Mesenchymal stem cell (in vitro differentiated cells and primary cell): Measurements from ENCODE around the gene INPP5E. TPM values are rescaled to one million over a fixed set of nuclear protein-coding genes. Genes with fewer than 3 reads are reported as not detected.

ENCODE experiments used
- DNase-seq: peaks from one replicate; pipeline ENCODE4 v3.0.0-alpha.2; 2013
- H2AFZ ChIP-seq: one replicate; pipeline ENCODE4 v1.6.1; 2013; ENCODE audit warnings: low read depth, mild to moderate bottlenecking, control low read depth, inconsistent platforms, low read length, moderate library complexity
- H2AK5ac ChIP-seq: 2 replicates; pipeline ENCODE4 v1.6.1; 2013; ENCODE audit warnings: low read length, moderate library complexity, mild to moderate bottlenecking, inconsistent platforms; ENCODE audit not compliant: severe bottlenecking
- H2BK120ac ChIP-seq: one replicate; pipeline ENCODE4 v1.6.1; 2013; ENCODE audit warnings: low read depth, mild to moderate bottlenecking, inconsistent platforms, low read length, moderate library complexity
- H2BK12ac ChIP-seq, 2 experiments: one replicate each; pipeline ENCODE4 v1.6.1; 2013; ENCODE audit warnings: inconsistent platforms in 2 of 2, low read length in 2 of 2, mild to moderate bottlenecking in 2 of 2, moderate library complexity in 2 of 2, control low read depth in 1 of 2
- H2BK15ac ChIP-seq: one replicate; pipeline ENCODE4 v1.6.1; 2013; ENCODE audit warnings: mild to moderate bottlenecking, low read depth, inconsistent platforms; ENCODE audit not compliant: poor library complexity, severe bottlenecking
- H2BK5ac ChIP-seq: 2 replicates; pipeline ENCODE4 v1.6.1; 2013; ENCODE audit warnings: low read depth, mild to moderate bottlenecking, low read length, control low read depth, inconsistent platforms; ENCODE audit not compliant: poor library complexity, severe bottlenecking
- H3K14ac ChIP-seq, 2 experiments: one replicate each; pipeline ENCODE4 v1.6.1; 2013; ENCODE audit warnings: inconsistent platforms in 2 of 2, low read length in 2 of 2, control low read depth in 1 of 2, mild to moderate bottlenecking in 1 of 2, moderate library complexity in 1 of 2
- H3K18ac ChIP-seq, 2 experiments: one replicate each; pipeline ENCODE4 v1.6.1; 2013; ENCODE audit warnings: inconsistent platforms in 2 of 2, low read length in 2 of 2, control low read depth in 1 of 2, low read depth in 1 of 2, mild to moderate bottlenecking in 1 of 2
- H3K23ac ChIP-seq, 2 experiments: one replicate each; pipeline ENCODE4 v1.6.1; 2013; ENCODE audit warnings: inconsistent platforms in 2 of 2, low read length in 2 of 2, mild to moderate bottlenecking in 2 of 2, moderate library complexity in 2 of 2, control low read depth in 1 of 2
- H3K27ac ChIP-seq: 2 replicates; pipeline ENCODE4 v1.5.1; 2013; ENCODE audit warnings: mild to moderate bottlenecking, moderate library complexity, low read length, control low read depth, inconsistent platforms; ENCODE audit not compliant: poor library complexity, severe bottlenecking
- H3K27me3 ChIP-seq, 2 experiments: 2 replicates each; pipeline versions ENCODE4 v1.6.1 to v1.7.0; 2013; ENCODE audit warnings: low read length in 2 of 2, mild to moderate bottlenecking in 2 of 2, moderate library complexity in 2 of 2, control low read depth in 1 of 2, inconsistent platforms in 1 of 2; ENCODE audit not compliant: control insufficient read depth in 1 of 2, insufficient read depth in 1 of 2
- H3K36me3 ChIP-seq, 2 experiments: 2 replicates each; pipeline versions ENCODE4 v1.6.1 to v1.7.0; 2013; ENCODE audit warnings: low read length in 2 of 2, control low read depth in 1 of 2, inconsistent platforms in 1 of 2, low read depth in 1 of 2, mild to moderate bottlenecking in 1 of 2; ENCODE audit not compliant: insufficient read depth in 2 of 2, control insufficient read depth in 1 of 2
- H3K4ac ChIP-seq, 2 experiments: one replicate each; pipeline ENCODE4 v1.6.1; 2013; ENCODE audit warnings: inconsistent platforms in 2 of 2, low read length in 2 of 2, mild to moderate bottlenecking in 2 of 2, moderate library complexity in 2 of 2, control low read depth in 1 of 2, low read depth in 1 of 2
- H3K4me1 ChIP-seq: 2 replicates; pipeline ENCODE4 v1.6.1; 2013; ENCODE audit warnings: low read depth, low read length, control low read depth; ENCODE audit not compliant: control insufficient read depth, insufficient read depth
- H3K4me2 ChIP-seq: 2 replicates; pipeline ENCODE4 v1.6.1; 2013; ENCODE audit warnings: low read length, mild to moderate bottlenecking, inconsistent platforms; ENCODE audit not compliant: poor library complexity, severe bottlenecking
- H3K4me3 ChIP-seq, 2 experiments: 2 replicates each; pipeline versions ENCODE4 v1.5.1 to v1.7.0; 2013; ENCODE audit warnings: low read length in 2 of 2, mild to moderate bottlenecking in 2 of 2, control low read depth in 1 of 2, low read depth in 1 of 2; ENCODE audit not compliant: insufficient read depth in 1 of 2
- H3K79me1 ChIP-seq: replicated peaks from 2 replicates; pipeline ENCODE4 v1.6.1; 2013; ENCODE audit warnings: mild to moderate bottlenecking, control low read depth, low read length, inconsistent platforms; ENCODE audit not compliant: poor library complexity, severe bottlenecking
- H3K9ac ChIP-seq: 2 replicates; pipeline ENCODE4 v1.7.0; 2013; ENCODE audit warnings: mild to moderate bottlenecking, low read length, moderate library complexity
- H3K9me3 ChIP-seq: 2 replicates; pipeline ENCODE4 v1.7.0; 2013; ENCODE audit warnings: mild to moderate bottlenecking, low read length; ENCODE audit not compliant: control insufficient read depth
- H4K8ac ChIP-seq: one replicate; pipeline ENCODE4 v1.6.1; 2013; ENCODE audit warnings: inconsistent platforms, mild to moderate bottlenecking, low read length, moderate library complexity
- H4K91ac ChIP-seq: one replicate; pipeline ENCODE4 v1.6.1; 2013; ENCODE audit warnings: mild to moderate bottlenecking, low read length, inconsistent platforms
- WGBS: methylation state at CpG from one replicate; pipeline ENCODE4 v1.1.7; 2013; ENCODE audit warnings: mixed read lengths; 5-methylcytosine and 5-hydroxymethylcytosine counted together
- polyA plus RNA-seq, 2 experiments: library from polyadenylated mRNA; stranded (reverse); fragments of 200-250 nt; gene quantifications; one replicate each; pipeline ENCODE4 v1.2.3, GENCODE V29; 2013

The INPP5E gene
- polyA plus RNA-seq (2013, experiment 1 of 2), result 8.2 TPM
- polyA plus RNA-seq (2013, experiment 2 of 2), result 7.7 TPM

GRCh38 chr9:136439481-136440408 lies at the start of gene INPP5E:
TSS of gene INPP5E (minus strand) at chr9:136439845. CDS start at chr9:136439419, 426 bp downstream.
- Histone ChIP-seq H2BK12ac (peak within 1 kb of the TSS in 1 of 2 experiments; percentile 45), H2BK120ac (peak within 1 kb of the TSS; percentile 11), H3K18ac (peak within 1 kb of the TSS; percentile 30 to 86), H4K91ac (peak within 1 kb of the TSS; percentile 56), H4K8ac (no peak within 1 kb of the TSS), H2AFZ (peak within 1 kb of the TSS; percentile 15), H2BK15ac (no peak within 1 kb of the TSS), H3K27me3 (no peaks in the 10 kb centered on the region), H3K4me3 (peak within 1 kb of the TSS; percentile 84 to 91), H3K23ac (peak within 1 kb of the TSS; percentile 15 to 95), H2AK5ac (no peak within 1 kb of the TSS), H3K4me1 (peaks cover 43% of the 10 kb centered on the region), H3K14ac (peak within 1 kb of the TSS in 1 of 2 experiments; percentile 96), H3K79me1 (peaks cover 35% of the 10 kb centered on the region), H3K4me2 (peak within 1 kb of the TSS; percentile 90), H3K27ac (no peak within 1 kb of the TSS), H3K9me3 (no peaks in the 10 kb centered on the region), H2BK5ac (no peak within 1 kb of the TSS), H3K36me3 (peaks cover 53 to 67% of the 10 kb centered on the region in 2 experiments), H3K4ac (peak within 1 kb of the TSS in 1 of 2 experiments; percentile 95), H3K9ac (peak within 1 kb of the TSS; percentile 87)
- 9% methylated on average over 65 of the region's 90 CpGs for WGBS
- peak; percentile 70 for DNase-seq

GRCh38 chr9:136488247-136489214 lies 48.9 kb upstream of the INPP5E start:
- Histone ChIP-seq H3K4me1 (peaks cover 16% of the 10 kb centered on the region), H2AFZ (no peak overlapping the region), H2BK120ac (no peak overlapping the region), H2BK12ac (peak overlapping the region in 1 of 2 experiments; percentile 28), H3K79me1 (peaks cover 10% of the 10 kb centered on the region), H3K14ac (no peak overlapping the region), H3K23ac (no peak overlapping the region), H3K27me3 (peaks cover 16 to 50% of the 10 kb centered on the region in 2 experiments), H3K9me3 (no peaks in the 10 kb centered on the region), H3K4me2 (no peak overlapping the region), H3K36me3 (peaks cover 0 to 14% of the 10 kb centered on the region in 2 experiments), H3K4me3 (no peak overlapping the region), H3K9ac (no peak overlapping the region), H3K18ac (no peak overlapping the region), H2BK5ac (no peak overlapping the region), H2BK15ac (no peak overlapping the region), H3K27ac (no peak overlapping the region), H4K8ac (no peak overlapping the region), H2AK5ac (no peak overlapping the region), H4K91ac (no peak overlapping the region), H3K4ac (peak overlapping the region in 1 of 2 experiments; percentile 21)
- 34% methylated on average over 22 of the region's 22 CpGs for WGBS
- DNase-seq, result peak; percentile 49

- Histone ChIP-seq H3K36me3 (peaks cover 0 to 5% of the 10 kb centered on the region in 2 experiments), H3K9ac (no peak overlapping the region), H3K4me2 (no peak overlapping the region), H3K27me3 (peaks cover 16 to 42% of the 10 kb centered on the region in 2 experiments), H3K9me3 (no peaks in the 10 kb centered on the region), H3K14ac (no peak overlapping the region), H2AK5ac (no peak overlapping the region), H2AFZ (no peak overlapping the region), H3K18ac (no peak overlapping the region), H2BK15ac (no peak overlapping the region), H2BK120ac (no peak overlapping the region), H3K23ac (no peak overlapping the region), H3K4me3 (no peak overlapping the region), H3K27ac (no peak overlapping the region), H3K4me1 (peaks cover 16% of the 10 kb centered on the region), H3K79me1 (peaks cover 10% of the 10 kb centered on the region), H4K91ac (no peak overlapping the region), H4K8ac (no peak overlapping the region), H3K4ac (no peak overlapping the region), H2BK12ac (no peak overlapping the region), H2BK5ac (no peak overlapping the region)
- WGBS, result 91% methylated on average over 7 of the region's 7 CpGs
- DNase-seq, result no peak
These were observed 48.0 kb upstream of the INPP5E start for GRCh38 chr9:136487672-136488071.
